GM21529 (cell line): ENCODE results near the gene NOTCH1.

Source experiments
- ATAC-seq: cut with Tn5 transposase; IDR thresholded peaks from one replicate; pipeline ENCODE4 v1.9.1; 2021; ENCODE audit not compliant: unreplicated experiment

Gene NOTCH1

DNA sequence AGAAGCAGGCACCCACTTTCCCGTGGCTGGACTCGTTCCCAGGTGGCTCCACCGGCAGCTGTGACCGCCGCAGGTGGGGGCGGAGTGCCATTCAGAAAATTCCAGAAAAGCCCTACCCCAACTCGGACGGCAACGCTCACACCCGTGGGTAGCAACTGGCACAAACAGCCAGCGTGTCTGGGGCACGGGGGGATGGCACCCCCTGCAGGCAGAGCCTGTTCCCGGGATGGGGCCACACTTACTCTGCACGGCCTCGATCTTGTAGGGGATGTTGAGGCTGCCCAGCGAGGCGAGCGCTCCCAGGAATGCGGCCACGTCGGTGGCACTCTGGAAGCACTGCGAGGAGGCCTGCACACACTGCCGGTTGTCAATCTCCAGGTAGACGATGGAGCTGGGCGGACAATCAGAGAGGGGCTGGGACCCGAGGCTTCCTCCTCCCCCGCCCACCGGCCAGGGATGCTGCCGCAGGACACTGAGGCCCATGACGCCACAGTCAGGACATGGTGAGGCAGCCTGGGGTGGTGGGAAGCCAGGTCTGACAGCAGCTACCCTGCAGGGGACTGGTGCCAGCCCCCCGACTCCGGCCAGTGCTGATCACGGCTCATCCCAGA lies 42.8 kb downstream of the NOTCH1 start:
- no peak for ATAC-seq

- ATAC-seq, result no peak
These were observed 43.7 kb downstream of the NOTCH1 start for GRCh38 chr9:136502196-136502595.

- ATAC-seq, result no peak
These were observed 44.2 kb downstream of the NOTCH1 start for GRCh38 chr9:136501686-136502085.

GRCh38 chr9:136499935-136500910 lies 45.6 kb downstream of the NOTCH1 start:
- no peak for ATAC-seq

GRCh38 chr9:136499071-136499934 lies 46.5 kb downstream of the NOTCH1 start:
- ATAC-seq, result no peak

- ATAC-seq, result no peak
These were observed 47.7 kb downstream of the NOTCH1 start for GRCh38 chr9:136497916-136498695.

DNA sequence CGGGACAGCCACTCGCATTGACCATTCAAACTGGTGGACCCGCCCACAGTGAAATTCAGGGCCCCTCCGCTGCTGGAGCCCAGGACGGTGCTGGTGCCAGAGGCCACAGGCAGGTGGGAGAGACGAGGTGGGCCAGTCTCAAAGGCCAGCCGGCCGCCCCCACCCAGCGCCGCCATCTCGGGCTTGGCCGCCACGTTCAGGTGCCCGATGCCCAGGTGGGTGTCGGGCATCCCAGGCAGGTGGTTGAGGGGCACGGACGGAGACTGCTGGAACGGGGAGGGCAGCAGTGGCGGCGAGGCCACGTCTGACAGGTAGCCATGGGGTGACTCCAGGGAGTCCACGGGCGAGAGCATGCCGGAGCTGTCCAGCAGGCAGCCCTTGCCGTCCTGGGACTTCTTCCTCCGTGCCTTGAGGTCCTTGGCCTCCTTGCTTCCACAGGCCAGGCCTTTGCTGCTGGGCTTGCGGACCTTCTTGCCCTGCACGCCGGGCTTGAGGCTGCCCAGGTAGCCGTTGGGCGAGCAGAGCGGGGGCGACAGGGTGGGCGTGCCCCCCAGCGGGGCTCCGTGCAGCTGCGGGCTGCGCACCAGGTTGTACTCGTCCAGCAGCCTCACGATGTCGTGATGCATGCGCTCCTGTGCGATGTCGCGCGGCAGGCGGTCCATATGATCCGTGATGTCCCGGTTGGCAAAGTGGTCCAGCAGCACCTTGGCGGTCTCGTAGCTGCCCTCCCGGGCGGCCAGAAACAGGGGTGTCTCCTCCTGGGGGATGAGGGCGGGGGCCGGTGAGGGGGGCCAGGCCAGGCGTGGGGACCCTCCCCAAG lies 48.8 kb downstream of the NOTCH1 start:
- ATAC-seq, result no peak

DNA sequence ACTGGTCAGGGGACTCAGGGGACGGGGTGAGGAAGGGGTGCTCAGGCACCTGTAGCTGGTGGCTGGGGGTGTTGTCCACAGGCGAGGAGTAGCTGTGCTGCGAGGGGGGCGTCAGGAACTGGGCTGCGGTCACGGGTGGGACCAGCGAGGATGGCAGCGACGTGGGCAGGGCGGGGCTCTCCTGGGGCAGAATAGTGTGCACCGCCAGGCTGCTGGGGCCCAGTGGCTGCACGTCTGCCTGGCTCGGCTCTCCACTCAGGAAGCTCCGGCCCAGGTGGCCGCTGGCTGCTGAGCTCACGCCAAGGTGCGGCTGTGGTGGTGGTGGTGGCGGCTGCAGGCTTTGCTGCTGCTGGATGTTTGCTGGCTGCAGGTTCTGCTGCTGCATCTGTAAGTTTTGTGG lies 49.7 kb downstream of the NOTCH1 start:
- no peak for ATAC-seq

DNA sequence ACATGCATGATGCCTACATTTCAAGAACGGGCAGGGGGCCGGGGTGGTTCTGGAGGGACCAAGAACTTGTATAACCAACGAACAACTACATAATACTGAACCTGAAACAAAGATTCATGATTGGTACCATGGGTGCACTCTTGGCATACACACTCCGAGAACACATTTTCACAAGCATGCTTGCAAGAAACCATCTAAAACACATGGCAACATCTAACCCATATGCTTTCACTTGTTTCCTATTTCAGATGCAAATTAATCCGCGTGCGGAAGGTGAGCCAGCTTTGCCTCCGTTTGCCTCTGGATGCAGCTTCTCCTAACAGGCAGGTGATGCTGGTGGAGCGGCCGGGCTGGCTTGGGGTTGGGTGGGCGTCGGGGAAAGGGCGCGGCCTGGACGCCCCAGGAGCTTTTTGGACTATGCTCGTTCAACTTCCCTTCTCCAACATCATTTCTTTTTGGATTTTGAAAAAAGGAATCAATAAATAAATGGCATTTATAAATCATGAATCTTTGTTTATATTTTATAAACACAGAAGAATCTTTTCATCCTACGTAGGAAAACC lies 50.5 kb downstream of the NOTCH1 start:
- ATAC-seq, result no peak

DNA sequence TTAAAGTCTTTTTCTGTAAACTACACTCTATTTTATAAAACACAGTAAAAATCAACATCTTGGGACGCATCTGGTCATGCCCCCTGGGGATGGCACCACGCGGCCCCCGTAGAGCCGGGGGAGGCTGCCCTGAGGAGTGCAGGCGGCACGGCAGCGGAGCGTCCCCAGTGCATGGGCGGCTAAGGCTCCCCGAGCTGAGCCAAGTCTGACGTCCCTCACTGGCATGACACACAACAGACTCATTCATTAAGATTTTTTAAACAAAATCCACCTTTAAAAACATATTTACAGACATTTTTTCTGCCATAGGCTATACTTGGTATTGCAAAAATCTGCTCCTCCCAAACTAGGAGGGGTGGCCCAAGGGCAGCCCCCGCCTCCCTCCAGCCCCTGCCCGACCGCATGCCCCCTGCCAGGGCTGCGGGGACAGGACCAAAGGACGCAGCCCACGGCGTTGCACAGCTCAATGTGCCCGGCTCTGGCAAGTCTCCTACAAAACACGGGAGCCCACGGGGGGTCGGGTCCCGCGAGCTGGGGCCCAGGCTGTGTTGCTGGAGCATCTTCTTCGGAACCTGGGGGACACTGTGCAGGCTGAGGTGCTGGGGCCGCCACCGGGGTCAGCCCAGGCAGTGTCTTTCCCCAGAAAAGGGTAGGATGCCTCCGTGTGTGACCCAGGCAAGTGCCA lies 51.2 kb downstream of the NOTCH1 start:
- ATAC-seq, result no peak

- ATAC-seq, result no peak
These were observed 51.8 kb downstream of the NOTCH1 start for GRCh38 chr9:136494012-136494411.

DNA sequence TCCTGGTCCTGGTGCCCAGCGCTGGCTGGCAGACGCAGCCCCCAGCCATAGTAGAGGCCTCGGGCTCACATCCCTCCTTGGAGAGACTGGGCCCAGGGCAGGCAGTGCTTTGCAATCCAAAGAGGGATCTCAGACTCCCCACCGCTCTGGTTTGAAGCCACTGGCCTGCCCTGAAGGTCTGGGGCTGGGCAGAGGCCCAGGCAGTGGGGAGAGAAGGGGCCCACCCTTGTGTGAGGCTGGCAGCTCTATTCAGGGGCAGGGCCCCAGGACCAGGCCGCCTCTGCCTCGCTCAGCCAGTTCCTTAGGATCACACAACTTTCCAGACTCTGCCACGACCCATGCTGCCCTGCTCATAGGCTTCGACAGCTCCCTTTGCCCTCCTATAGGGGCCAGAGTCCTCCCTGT lies 52.3 kb downstream of the NOTCH1 start:
- ATAC-seq, result no peak

- ATAC-seq, result no peak
These were observed 52.8 kb downstream of the NOTCH1 start for GRCh38 chr9:136492978-136493522.

DNA sequence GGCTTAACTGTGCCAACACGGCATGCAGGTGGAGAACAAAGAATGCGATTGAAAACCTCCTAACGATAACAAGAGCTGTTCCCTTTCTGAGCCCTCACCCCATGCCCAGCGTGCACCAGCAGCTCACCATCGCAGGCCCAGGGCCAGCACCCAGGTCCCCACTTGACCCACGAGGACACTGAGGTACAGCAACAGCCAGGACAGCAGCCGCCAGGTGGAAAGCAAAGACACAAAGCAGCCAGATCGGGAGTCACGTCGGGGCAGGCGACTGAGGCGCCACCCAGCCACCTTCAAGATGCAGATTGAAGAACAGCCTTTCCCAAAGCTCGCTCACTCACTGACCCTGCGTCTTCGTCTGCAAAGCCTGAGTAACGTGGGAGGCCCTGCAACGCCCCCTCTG lies 56.1 kb downstream of the NOTCH1 start:
- ATAC-seq, result no peak

DNA sequence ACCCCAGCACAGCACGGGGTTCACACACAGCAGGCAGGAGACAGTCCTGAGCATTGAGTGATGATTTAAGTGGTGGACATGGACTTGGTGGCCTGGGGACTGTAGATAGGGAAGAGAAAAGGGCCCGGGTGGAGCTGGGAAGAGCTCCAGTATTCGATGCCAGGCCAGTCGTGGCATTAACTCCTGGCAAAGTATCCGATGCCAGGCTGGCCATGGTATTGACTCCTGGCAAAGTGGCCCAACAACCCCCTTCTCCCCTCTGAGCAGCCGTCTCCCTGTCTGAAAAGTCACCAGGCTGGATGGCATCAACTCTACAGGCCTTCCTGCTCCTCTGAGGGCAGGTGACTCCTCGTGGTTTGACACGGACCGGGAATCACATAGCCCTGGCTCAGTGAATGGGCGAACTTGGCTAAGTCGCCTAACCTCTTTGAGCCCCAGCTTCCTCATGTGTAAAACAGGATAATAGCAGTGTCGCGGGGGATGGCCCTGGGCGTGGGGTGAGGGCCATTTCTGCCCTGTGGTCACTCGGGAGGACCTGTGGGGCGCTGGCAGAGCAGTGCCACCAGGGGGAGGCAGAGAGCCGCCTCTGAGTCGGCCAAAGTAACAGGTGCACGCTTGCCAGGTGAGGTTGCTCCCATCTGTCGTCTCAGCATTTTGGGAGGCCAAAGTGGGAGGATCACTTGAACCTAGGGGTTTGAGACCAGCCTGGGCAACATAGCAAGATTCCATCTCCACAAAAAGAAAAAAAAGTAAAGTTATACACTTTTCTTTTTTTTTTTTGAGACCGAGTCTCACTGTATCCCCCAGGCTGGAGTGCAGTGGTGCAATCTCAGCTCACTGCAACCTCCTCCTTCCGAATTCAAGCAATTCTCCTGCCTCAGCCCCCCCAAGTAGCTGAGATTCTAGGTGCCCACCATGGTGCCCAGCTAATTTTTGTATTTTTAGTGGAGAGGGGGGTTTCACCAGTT lies 57.3 kb downstream of the NOTCH1 start:
- no peak for ATAC-seq

GRCh38 chr9:136487672-136488071 lies 58.2 kb downstream of the NOTCH1 start:
- no peak for ATAC-seq

- no peak for ATAC-seq
These were observed 58.8 kb downstream of the NOTCH1 start for GRCh38 chr9:136486823-136487620.
